ENCODE results near the gene PARP6. TPM values are rescaled to one million over a fixed set of nuclear protein-coding genes. Genes with fewer than 3 reads are reported as not detected.

The PARP6 gene
- total and polyA plus RNA-seq, 4 donors = 33.7 to 73.9 (median 59.9) TPM

- Histone ChIP-seq H3K9ac (ENCODE audit: insufficient read depth in 1 of 2, low read length in 2 of 2) (no peak overlapping the region), H3K4me1 (ENCODE audit: control insufficient read depth in 5 of 5, insufficient read depth in 5 of 5, low read length in 5 of 5) (peaks cover 2 to 22% (median 7%) of the 10 kb centered on the region in 5 donors), H3K27ac (ENCODE audit: low read depth in 1 of 2, low read length in 1 of 2) (no peak overlapping the region), H3K27me3 (ENCODE audit: control insufficient read depth in 3 of 3, insufficient read depth in 3 of 3, low read length in 2 of 3) (no peaks in the 10 kb centered on the region), H3K9me3 (ENCODE audit: control insufficient read depth in 4 of 4, insufficient read depth in 3 of 4, low read length in 3 of 4) (no peaks in the 10 kb centered on the region), H3K4me3 (no peak overlapping the region), H3K36me3 (ENCODE audit: control insufficient read depth in 4 of 4, insufficient read depth in 4 of 4, low read length in 4 of 4) (peaks cover 0 to 6% (median 0%) of the 10 kb centered on the region in 4 donors)
- ATAC-seq (ENCODE audit: insufficient read depth, low FRiP score) = no peak
- 95 to 96% methylated on average over 6 of the region's 6 CpGs for WGBS, 2 donors
- TF ChIP-seq, protein P1, sequence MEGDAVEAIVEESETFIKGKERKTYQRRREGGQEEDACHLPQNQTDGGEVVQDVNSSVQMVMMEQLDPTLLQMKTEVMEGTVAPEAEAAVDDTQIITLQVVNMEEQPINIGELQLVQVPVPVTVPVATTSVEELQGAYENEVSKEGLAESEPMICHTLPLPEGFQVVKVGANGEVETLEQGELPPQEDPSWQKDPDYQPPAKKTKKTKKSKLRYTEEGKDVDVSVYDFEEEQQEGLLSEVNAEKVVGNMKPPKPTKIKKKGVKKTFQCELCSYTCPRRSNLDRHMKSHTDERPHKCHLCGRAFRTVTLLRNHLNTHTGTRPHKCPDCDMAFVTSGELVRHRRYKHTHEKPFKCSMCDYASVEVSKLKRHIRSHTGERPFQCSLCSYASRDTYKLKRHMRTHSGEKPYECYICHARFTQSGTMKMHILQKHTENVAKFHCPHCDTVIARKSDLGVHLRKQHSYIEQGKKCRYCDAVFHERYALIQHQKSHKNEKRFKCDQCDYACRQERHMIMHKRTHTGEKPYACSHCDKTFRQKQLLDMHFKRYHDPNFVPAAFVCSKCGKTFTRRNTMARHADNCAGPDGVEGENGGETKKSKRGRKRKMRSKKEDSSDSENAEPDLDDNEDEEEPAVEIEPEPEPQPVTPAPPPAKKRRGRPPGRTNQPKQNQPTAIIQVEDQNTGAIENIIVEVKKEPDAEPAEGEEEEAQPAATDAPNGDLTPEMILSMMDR (IDR thresholded peaks at IDR 0.05; ENCODE audit: control extremely low read depth, extremely low read depth) = no peak
- no peak for DNase-seq
Observed at GRCh38 chr15:72233769-72234168, 38.6 kb downstream of the PARP6 start.

- TF ChIP-seq, protein P1 (IDR thresholded peaks at IDR 0.05; ENCODE audit: control extremely low read depth, extremely low read depth) = no peak
- H3K27me3 ChIP-seq (ENCODE audit: control insufficient read depth in 3 of 3, insufficient read depth in 3 of 3, low read length in 2 of 3) = no peaks in the 10 kb centered on the region
- WGBS, 2 donors = 2 to 3% methylated on average over 16 of the region's 16 CpGs
- peak overlapping the region; percentile 82 for H3K4me3 ChIP-seq
- DNase-seq (peak; percentile 25 to 76 (median 73)), ATAC-seq (ENCODE audit: insufficient read depth, low FRiP score) (no peak)
- H3K27ac ChIP-seq (ENCODE audit: low read depth in 1 of 2, low read length in 1 of 2) = peak overlapping the region; percentile 97 to 99
- H3K9ac ChIP-seq (ENCODE audit: insufficient read depth in 1 of 2, low read length in 2 of 2) = peak overlapping the region in 1 of 2 donors; percentile 67
- peaks cover 5 to 36% (median 17%) of the 10 kb centered on the region in 5 donors for H3K4me1 ChIP-seq (ENCODE audit: control insufficient read depth in 5 of 5, insufficient read depth in 5 of 5, low read length in 5 of 5)
- H3K9me3 ChIP-seq (ENCODE audit: control insufficient read depth in 4 of 4, insufficient read depth in 3 of 4, low read length in 3 of 4) = no peaks in the 10 kb centered on the region
- no peaks in the 10 kb centered on the region for H3K36me3 ChIP-seq (ENCODE audit: control insufficient read depth in 4 of 4, insufficient read depth in 4 of 4, low read length in 4 of 4)
Observed at GRCh38 chr15:72231833-72232478, 40.4 kb downstream of the PARP6 start.

DNA sequence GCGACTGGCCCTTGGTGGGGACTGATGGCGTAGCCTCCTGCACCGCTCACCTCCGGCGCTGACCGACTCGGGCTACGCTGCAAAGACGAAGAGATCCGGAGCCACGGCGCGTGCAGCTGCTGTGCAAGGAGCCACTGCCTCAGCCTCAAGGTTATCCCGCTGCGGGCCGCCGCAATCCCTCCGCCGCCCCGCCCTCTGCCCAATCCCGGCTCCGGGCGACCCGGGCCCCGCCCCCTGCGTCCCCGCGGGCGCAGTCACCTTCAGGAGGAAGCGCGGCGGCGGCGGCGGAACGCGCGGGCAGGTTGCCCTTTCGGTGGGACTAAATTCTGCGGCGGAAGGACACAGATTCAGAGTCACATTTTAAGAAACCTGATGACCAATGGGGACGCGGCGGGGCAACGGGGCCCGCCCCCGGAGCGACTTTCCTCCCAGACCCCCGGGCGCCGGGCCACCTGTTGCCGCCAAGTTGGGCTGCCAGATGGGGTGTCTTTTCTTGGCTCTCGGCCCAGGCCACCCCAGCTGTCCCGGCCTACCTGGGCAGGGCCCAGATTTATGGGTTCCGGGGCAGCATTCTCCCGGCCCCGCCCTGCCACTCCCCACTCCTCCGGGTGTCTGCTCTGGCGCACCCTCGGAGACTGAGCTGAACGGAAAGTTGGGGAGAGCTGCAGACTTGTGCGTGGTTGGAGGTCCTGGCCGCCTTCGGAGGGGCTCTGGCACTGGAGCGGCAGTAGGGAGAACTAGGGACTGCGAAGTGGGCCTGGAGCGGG is 41.1 kb downstream of the PARP6 start, which contains the start of gene PKM:
PKM (minus strand) TSS at position 125 of the 767 bp plus-strand sequence. CDS start 12,093 bp downstream, outside the sequence.
- no peaks in the 10 kb centered on the region for H3K27me3 ChIP-seq (ENCODE audit: control insufficient read depth in 3 of 3, insufficient read depth in 3 of 3, low read length in 2 of 3)
- H3K36me3 ChIP-seq (ENCODE audit: control insufficient read depth in 4 of 4, insufficient read depth in 4 of 4, low read length in 4 of 4) = no peaks in the 10 kb centered on the region
- peak within 1 kb of the TSS; percentile 97 to 99 for H3K27ac ChIP-seq (ENCODE audit: low read depth in 1 of 2, low read length in 1 of 2)
- WGBS, 2 donors = 0 to 1% methylated on average over 62 to 67 of the region's 67 CpGs
- ATAC-seq (ENCODE audit: insufficient read depth, low FRiP score) (peak; percentile 90), DNase-seq (peak; percentile 95 to 99 (median 96))
- H3K4me1 ChIP-seq (ENCODE audit: control insufficient read depth in 5 of 5, insufficient read depth in 5 of 5, low read length in 5 of 5) = peaks cover 10 to 42% (median 18%) of the 10 kb centered on the region in 5 donors
- no peaks in the 10 kb centered on the region for H3K9me3 ChIP-seq (ENCODE audit: control insufficient read depth in 4 of 4, insufficient read depth in 3 of 4, low read length in 3 of 4)
- H3K9ac ChIP-seq (ENCODE audit: insufficient read depth in 1 of 2, low read length in 2 of 2) = peak within 1 kb of the TSS; percentile 89
- H3K4me3 ChIP-seq = peak within 1 kb of the TSS; percentile 82
- TF ChIP-seq, protein P1 (IDR thresholded peaks at IDR 0.05; ENCODE audit: control extremely low read depth, extremely low read depth) = no peak
